ENCODE data around the gene CPED1. TPM values are rescaled to one million over a fixed set of nuclear protein-coding genes. Genes with fewer than 3 reads are reported as not detected.

CPED1 gene
- total RNA-seq, 3 donors from 2014 or later (not counting 1 experiment from before 2014, with no cell fraction given): 0.50 to 1.3 (median 0.96) TPM

GRCh38 chr7:120961638-120962173 lies 26.8 kb upstream of the CPED1 start:
- H3K4me3 ChIP-seq (ENCODE audit: low read length): no peak overlapping the region
- Mint-ChIP-seq H3K4me1 (peaks cover 15 to 27% of the 10 kb centered on the region in 2 donors), H3K9me3 (no peaks in the 10 kb centered on the region), H3K36me3 (peaks cover under 1% of the 10 kb centered on the region), H3K27ac (peak overlapping the region; percentile 6 to 59), H3K27me3 (ENCODE audit: low read depth in 2 of 2) (no peaks in the 10 kb centered on the region), H3K4me3 (no peak overlapping the region)
- TF ChIP-seq, protein P1, sequence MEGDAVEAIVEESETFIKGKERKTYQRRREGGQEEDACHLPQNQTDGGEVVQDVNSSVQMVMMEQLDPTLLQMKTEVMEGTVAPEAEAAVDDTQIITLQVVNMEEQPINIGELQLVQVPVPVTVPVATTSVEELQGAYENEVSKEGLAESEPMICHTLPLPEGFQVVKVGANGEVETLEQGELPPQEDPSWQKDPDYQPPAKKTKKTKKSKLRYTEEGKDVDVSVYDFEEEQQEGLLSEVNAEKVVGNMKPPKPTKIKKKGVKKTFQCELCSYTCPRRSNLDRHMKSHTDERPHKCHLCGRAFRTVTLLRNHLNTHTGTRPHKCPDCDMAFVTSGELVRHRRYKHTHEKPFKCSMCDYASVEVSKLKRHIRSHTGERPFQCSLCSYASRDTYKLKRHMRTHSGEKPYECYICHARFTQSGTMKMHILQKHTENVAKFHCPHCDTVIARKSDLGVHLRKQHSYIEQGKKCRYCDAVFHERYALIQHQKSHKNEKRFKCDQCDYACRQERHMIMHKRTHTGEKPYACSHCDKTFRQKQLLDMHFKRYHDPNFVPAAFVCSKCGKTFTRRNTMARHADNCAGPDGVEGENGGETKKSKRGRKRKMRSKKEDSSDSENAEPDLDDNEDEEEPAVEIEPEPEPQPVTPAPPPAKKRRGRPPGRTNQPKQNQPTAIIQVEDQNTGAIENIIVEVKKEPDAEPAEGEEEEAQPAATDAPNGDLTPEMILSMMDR (IDR thresholded peaks at IDR 0.05): no peak
- 85% methylated on average over 1 of the region's 1 CpG for WGBS (ENCODE audit: insufficient coverage)
- no peaks in the 10 kb centered on the region for H3K4me1 ChIP-seq (ENCODE audit: control insufficient read depth, insufficient read depth, low read length)
- no peaks in the 10 kb centered on the region for H3K27me3 ChIP-seq (ENCODE audit: control insufficient read depth, insufficient read depth, low read length)
- no peak for ATAC-seq
- H3K9me3 ChIP-seq (ENCODE audit: control insufficient read depth, insufficient read depth, low read length): no peaks in the 10 kb centered on the region
- H3K36me3 ChIP-seq (ENCODE audit: control insufficient read depth, insufficient read depth, low read length): peaks cover 39% of the 10 kb centered on the region
- intact Hi-C loops (cut with micrococcal nuclease): no loop called here
- no peak overlapping the region for H3K27ac ChIP-seq (ENCODE audit: low read length)
- DNase-seq: no peak

- H3K9me3 Mint-ChIP-seq: no peaks in the 10 kb centered on the region
- no peak overlapping the region for H3K4me3 ChIP-seq (ENCODE audit: low read length)
- H3K36me3 Mint-ChIP-seq: peaks cover 17% of the 10 kb centered on the region
- no peaks in the 10 kb centered on the region for H3K27me3 ChIP-seq (ENCODE audit: control insufficient read depth, insufficient read depth, low read length)
- DNase-seq (no peak), ATAC-seq (no peak)
- H3K27ac Mint-ChIP-seq: no peak overlapping the region
- intact Hi-C loops (cut with micrococcal nuclease): no loop called here
- no peak overlapping the region for H3K4me3 Mint-ChIP-seq
- no CpG with 5 or more reads among the region's 1 CpG for WGBS (ENCODE audit: insufficient coverage)
- peaks cover 13 to 27% of the 10 kb centered on the region in 2 donors for H3K4me1 Mint-ChIP-seq
- H3K27me3 Mint-ChIP-seq (ENCODE audit: low read depth in 2 of 2): no peaks in the 10 kb centered on the region
- no peak overlapping the region for H3K27ac ChIP-seq (ENCODE audit: low read length)
- no peaks in the 10 kb centered on the region for H3K4me1 ChIP-seq (ENCODE audit: control insufficient read depth, insufficient read depth, low read length)
- TF ChIP-seq, protein P1 (IDR thresholded peaks at IDR 0.05): no peak
- peaks cover 49% of the 10 kb centered on the region for H3K36me3 ChIP-seq (ENCODE audit: control insufficient read depth, insufficient read depth, low read length)
- H3K9me3 ChIP-seq (ENCODE audit: control insufficient read depth, insufficient read depth, low read length): no peaks in the 10 kb centered on the region
Observed at GRCh38 chr7:120964088-120964487, 24.4 kb upstream of the CPED1 start.

GRCh38 chr7:120966961-120967360 lies 21.6 kb upstream of the CPED1 start:
- ATAC-seq: no peak
- H3K4me1 Mint-ChIP-seq: peaks cover under 1 to 16% of the 10 kb centered on the region in 2 donors
- Histone ChIP-seq H3K4me1 (ENCODE audit: control insufficient read depth, insufficient read depth, low read length) (no peaks in the 10 kb centered on the region), H3K36me3 (ENCODE audit: control insufficient read depth, insufficient read depth, low read length) (peaks cover 74% of the 10 kb centered on the region), H3K9me3 (ENCODE audit: control insufficient read depth, insufficient read depth, low read length) (no peaks in the 10 kb centered on the region), H3K27me3 (ENCODE audit: control insufficient read depth, insufficient read depth, low read length) (no peaks in the 10 kb centered on the region), H3K4me3 (ENCODE audit: low read length) (no peak overlapping the region), H3K27ac (ENCODE audit: low read length) (no peak overlapping the region)
- no peak overlapping the region for H3K27ac Mint-ChIP-seq
- no peak for DNase-seq
- no peaks in the 10 kb centered on the region for H3K9me3 Mint-ChIP-seq
- no peaks in the 10 kb centered on the region for H3K27me3 Mint-ChIP-seq (ENCODE audit: low read depth in 2 of 2)
- TF ChIP-seq, protein P1 (IDR thresholded peaks at IDR 0.05): no peak
- H3K36me3 Mint-ChIP-seq: peaks cover 19% of the 10 kb centered on the region
- intact Hi-C loops (cut with micrococcal nuclease): no loop called here
- H3K4me3 Mint-ChIP-seq: no peak overlapping the region

DNA sequence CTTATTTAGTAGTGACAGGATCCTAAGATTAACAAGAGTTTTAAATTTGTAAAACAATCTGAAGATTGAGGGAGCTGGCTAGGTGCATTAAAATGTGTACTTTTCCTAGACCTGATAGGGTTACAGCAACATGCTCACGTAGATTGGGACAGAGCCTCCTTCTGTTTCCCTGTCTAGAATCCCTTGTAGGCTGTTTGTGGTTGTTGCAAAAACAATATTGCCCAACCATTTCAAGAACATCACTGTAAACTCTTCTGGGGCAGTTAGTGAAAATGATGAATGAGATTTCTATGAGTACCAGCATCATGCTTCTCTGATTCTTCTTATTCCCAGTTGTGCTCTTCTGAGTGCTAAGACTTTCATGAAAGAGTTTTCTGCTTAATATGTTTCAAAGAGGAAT lies 14.7 kb upstream of the CPED1 start:
- no peak overlapping the region for H3K4me3 ChIP-seq (ENCODE audit: low read length)
- 100% methylated on average over 1 of the region's 1 CpG for WGBS (ENCODE audit: insufficient coverage)
- H3K4me3 Mint-ChIP-seq: no peak overlapping the region
- TF ChIP-seq, protein P1 (IDR thresholded peaks at IDR 0.05): no peak
- no peaks in the 10 kb centered on the region for H3K4me1 ChIP-seq (ENCODE audit: control insufficient read depth, insufficient read depth, low read length)
- no peak for DNase-seq
- H3K27me3 ChIP-seq (ENCODE audit: control insufficient read depth, insufficient read depth, low read length): no peaks in the 10 kb centered on the region
- no peak for ATAC-seq
- no peaks in the 10 kb centered on the region for H3K27me3 Mint-ChIP-seq (ENCODE audit: low read depth in 2 of 2)
- peaks cover 77% of the 10 kb centered on the region for H3K36me3 ChIP-seq (ENCODE audit: control insufficient read depth, insufficient read depth, low read length)
- H3K36me3 Mint-ChIP-seq: peaks cover 21% of the 10 kb centered on the region
- intact Hi-C loops (cut with micrococcal nuclease): no loop called here
- H3K27ac ChIP-seq (ENCODE audit: low read length): no peak overlapping the region
- H3K27ac Mint-ChIP-seq: no peak overlapping the region
- no peaks in the 10 kb centered on the region for H3K9me3 Mint-ChIP-seq
- no peaks in the 10 kb centered on the region for H3K4me1 Mint-ChIP-seq
- H3K9me3 ChIP-seq (ENCODE audit: control insufficient read depth, insufficient read depth, low read length): no peaks in the 10 kb centered on the region

Data from natural killer cell (primary cell).